HEK293 (cell line): ENCODE measurements around the gene OR7G2.
A peak's percentile ranks its signal among the peaks of the same experiment; 100 is the strongest.

Experiments
- CTCF ChIA-PET: fragments of 350-600 bp; formaldehyde crosslinking; extraction: SDS; loops from one replicate; lab custom pipeline; 2021; ENCODE audit warnings: antibody characterized with exemption; lab: Yijun Ruan, JAX
- POLR2A ChIA-PET: fragments of 300-600 bp; formaldehyde crosslinking; extraction: SDS; loops from one replicate; lab custom pipeline; 2020; ENCODE audit warnings: antibody characterized with exemption, inconsistent platforms; lab: Yijun Ruan, JAX
- H3K27ac ChIP-seq: fragments of 200-500 bp; sonication (Bioruptor generic); 2 replicates; pipeline ENCODE4 v1.5.1; 2014; ENCODE audit warnings: low read depth, low read length, control low read depth, inconsistent platforms; ENCODE audit errors: extremely low read depth
- H3K36me3 ChIP-seq, 2 experiments: fragments of 200-500 bp in 1 of 2; sonication (Bioruptor generic) in 1 of 2; 1 replicate in 1 of 2; 2 replicates in 1 of 2; pipeline ENCODE4 v1.5.1; 2014 to 2017; ENCODE audit warnings: inconsistent platforms in 2 of 2, low read length in 2 of 2; ENCODE audit not compliant: control insufficient read depth in 2 of 2, insufficient read depth in 1 of 2
- H3K4me1 ChIP-seq: fragments of 200-500 bp; sonication (Bioruptor generic); 2 replicates; pipeline ENCODE4 v1.5.1; 2014; ENCODE audit warnings: mild to moderate bottlenecking, low read length, inconsistent platforms; ENCODE audit not compliant: control insufficient read depth, insufficient read depth
- H3K4me3 ChIP-seq: 2 replicates; pipeline ENCODE4 v1.5.1; 2011; ENCODE audit warnings: low read depth, mild to moderate bottlenecking, control low read depth, low read length, moderate library complexity
- H3K9me3 ChIP-seq: fragments of 200-500 bp; sonication (Bioruptor generic); 2 replicates; pipeline ENCODE4 v1.5.1; 2014; ENCODE audit warnings: low read depth, low read length, inconsistent platforms; ENCODE audit not compliant: control insufficient read depth, insufficient read depth
- BCL11B ChIP-seq: fragments of 450-650 bp; formaldehyde crosslinking; IDR thresholded peaks from 2 replicates; pipeline ENCODE4 v1.5.1; 2016; ENCODE audit warnings: low read depth, missing biosample characterization, missing genetic modification characterization
- EGR2 ChIP-seq: fragments of 450-650 bp; formaldehyde crosslinking; IDR thresholded peaks from 2 replicates; pipeline ENCODE4 v1.5.1; 2016; ENCODE audit warnings: low read depth, missing biosample characterization, missing genetic modification characterization
- FEZF1 ChIP-seq: fragments of 450-650 bp; formaldehyde crosslinking; IDR thresholded peaks from 2 replicates; pipeline ENCODE4 v1.5.1; 2016; ENCODE audit warnings: missing biosample characterization, missing genetic modification characterization
- GLI2 ChIP-seq: fragments of 450-650 bp; formaldehyde crosslinking; IDR thresholded peaks from 2 replicates; pipeline ENCODE4; 2017; ENCODE audit warnings: missing biosample characterization, missing genetic modification characterization, low read depth, borderline replicate concordance
- REPIN1 ChIP-seq: fragments of 450-650 bp; formaldehyde crosslinking; IDR thresholded peaks from 2 replicates; pipeline ENCODE4 v1.5.1; 2017; ENCODE audit warnings: missing biosample characterization, missing genetic modification characterization, low read depth
- WT1 ChIP-seq: fragments of 450-650 bp; formaldehyde crosslinking; IDR thresholded peaks from 2 replicates; pipeline ENCODE4 v1.5.1; 2016; ENCODE audit warnings: missing biosample characterization, missing genetic modification characterization
- ZBTB1 ChIP-seq: fragments of 450-650 bp; formaldehyde crosslinking; IDR thresholded peaks from 2 replicates; pipeline ENCODE4 v1.5.1; 2016; ENCODE audit warnings: missing biosample characterization, missing genetic modification characterization
- ZBTB21 ChIP-seq: fragments of 450-650 bp; formaldehyde crosslinking; IDR thresholded peaks from 2 replicates; pipeline ENCODE4 v1.5.1; 2017; ENCODE audit warnings: missing biosample characterization, missing genetic modification characterization
- ZFHX2 ChIP-seq: fragments of 450-650 bp; formaldehyde crosslinking; conservative IDR thresholded peaks from 2 replicates; pipeline ENCODE4 v1.5.1; 2016; ENCODE audit warnings: missing biosample characterization, missing genetic modification characterization
- ZIC2 ChIP-seq: fragments of 450-650 bp; formaldehyde crosslinking; IDR thresholded peaks from 2 replicates; pipeline ENCODE4 v1.5.1; 2016; ENCODE audit warnings: missing biosample characterization, missing genetic modification characterization
- ZNF223 ChIP-seq: fragments of 450-650 bp; formaldehyde crosslinking; IDR thresholded peaks from 2 replicates; pipeline ENCODE4 v1.5.1; 2016; ENCODE audit warnings: missing biosample characterization, missing genetic modification characterization
- ZNF311 ChIP-seq: fragments of 450-650 bp; formaldehyde crosslinking; IDR thresholded peaks from 2 replicates; pipeline ENCODE4 v1.5.1; 2017; ENCODE audit warnings: missing biosample characterization, missing genetic modification characterization, borderline replicate concordance
- ZNF335 ChIP-seq: fragments of 450-650 bp; formaldehyde crosslinking; conservative IDR thresholded peaks from 2 replicates; pipeline ENCODE4 v1.5.1; 2016; ENCODE audit warnings: missing biosample characterization, missing genetic modification characterization
- ZNF501 ChIP-seq: fragments of 450-650 bp; formaldehyde crosslinking; IDR thresholded peaks from 2 replicates; pipeline ENCODE4 v1.5.1; 2016; ENCODE audit warnings: missing biosample characterization, missing genetic modification characterization
- ZNF558 ChIP-seq: fragments of 450-650 bp; formaldehyde crosslinking; IDR thresholded peaks from 2 replicates; pipeline ENCODE4 v1.5.1; 2016; ENCODE audit warnings: missing biosample characterization, missing genetic modification characterization
- ZNF747 ChIP-seq: fragments of 450-650 bp; formaldehyde crosslinking; IDR thresholded peaks from 2 replicates; pipeline ENCODE4 v1.5.1; 2016; ENCODE audit warnings: missing biosample characterization, missing genetic modification characterization
- TF ChIP-seq, protein P1 (sequence below): fragments of 450-650 bp; formaldehyde crosslinking; IDR thresholded peaks from 2 replicates; pipeline ENCODE4 v1.5.1; 2016; ENCODE audit warnings: missing biosample characterization, missing genetic modification characterization
- TF ChIP-seq, protein P2 (sequence below): fragments of 450-650 bp; formaldehyde crosslinking; IDR thresholded peaks from 2 replicates; pipeline ENCODE4 v1.5.1; 2016; ENCODE audit warnings: missing biosample characterization, missing genetic modification characterization
- TF ChIP-seq, protein P3 (sequence below): fragments of 450-650 bp; formaldehyde crosslinking; IDR thresholded peaks from 2 replicates; pipeline ENCODE4 v1.5.1; 2017; ENCODE audit warnings: missing biosample characterization, missing genetic modification characterization
- TF ChIP-seq, protein P4 (sequence below): fragments of 450-650 bp; formaldehyde crosslinking; IDR thresholded peaks from 2 replicates; pipeline ENCODE4 v1.5.1; 2016; ENCODE audit warnings: missing biosample characterization, missing genetic modification characterization
- TF ChIP-seq, protein P5 (sequence below): fragments of 450-650 bp; IDR thresholded peaks from 2 replicates; pipeline ENCODE4 v1.5.1; 2018; ENCODE audit warnings: missing biosample characterization, missing genetic modification characterization

OR7G2 gene

DNA sequence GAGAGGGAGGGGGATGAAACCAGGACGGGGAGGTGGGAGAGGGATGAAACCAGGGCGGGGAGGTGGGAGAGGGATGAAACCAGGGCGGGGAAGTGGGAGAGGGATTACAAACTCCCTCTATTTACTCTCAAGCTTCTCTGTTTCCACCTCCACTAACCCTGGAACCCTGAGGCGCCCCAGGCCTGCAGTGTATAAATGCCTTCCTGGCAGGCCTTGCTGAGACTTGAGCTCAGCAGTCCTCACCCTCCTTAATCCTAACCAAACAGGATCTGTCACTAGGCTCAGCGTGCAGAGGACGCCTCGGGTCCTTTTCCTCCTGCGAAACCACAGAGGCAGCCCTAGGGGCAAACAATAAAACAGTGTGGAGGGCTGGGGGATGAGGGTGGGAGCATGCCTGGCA is 52.5 kb downstream of the OR7G2 start:
- CTCF ChIA-PET: interaction anchor here (0.6 to 0.7 kb wide), 2 partner anchors 11 to 18 kb away, joined by 3 read pairs; no protein-coding TSS in a partner anchor
- POLR2A ChIA-PET: interaction anchor here (0.6 kb wide), 1 partner anchor 362 kb away, joined by 3 read pairs; no protein-coding TSS in a partner anchor
- Histone ChIP-seq H3K36me3 (no peaks in the 10 kb centered on the region), H3K4me3 (no peak overlapping the region), H3K9me3 (no peaks in the 10 kb centered on the region), H3K27ac (no peak overlapping the region), H3K4me1 (no peaks in the 10 kb centered on the region)
- TF ChIP-seq ZBTB21 (no peak), WT1 (tag by site-specific recombination) (peak; percentile 76), ZNF558 (no peak), ZNF311 (tag by site-specific recombination) (no peak), EGR2 (tag by site-specific recombination) (peak; percentile 53; the same call in 1 of the 2 replicates), ZFHX2 (tag by site-specific recombination) (0 out of 2 replicates have a peak, but pooled peaks have one; percentile 9), ZNF501 (tag by site-specific recombination) (no peak), ZNF223 (tag by site-specific recombination) (no peak), GLI2 (no peak), ZNF747 (tag by site-specific recombination) (no peak), ZNF335 (tag by site-specific recombination) (no peak), ZBTB1 (no peak), REPIN1 (tag by site-specific recombination) (no peak), FEZF1 (tag by site-specific recombination) (no peak), BCL11B (no peak), ZIC2 (tag by site-specific recombination) (peak; percentile 99)
- TF ChIP-seq, protein P1, sequence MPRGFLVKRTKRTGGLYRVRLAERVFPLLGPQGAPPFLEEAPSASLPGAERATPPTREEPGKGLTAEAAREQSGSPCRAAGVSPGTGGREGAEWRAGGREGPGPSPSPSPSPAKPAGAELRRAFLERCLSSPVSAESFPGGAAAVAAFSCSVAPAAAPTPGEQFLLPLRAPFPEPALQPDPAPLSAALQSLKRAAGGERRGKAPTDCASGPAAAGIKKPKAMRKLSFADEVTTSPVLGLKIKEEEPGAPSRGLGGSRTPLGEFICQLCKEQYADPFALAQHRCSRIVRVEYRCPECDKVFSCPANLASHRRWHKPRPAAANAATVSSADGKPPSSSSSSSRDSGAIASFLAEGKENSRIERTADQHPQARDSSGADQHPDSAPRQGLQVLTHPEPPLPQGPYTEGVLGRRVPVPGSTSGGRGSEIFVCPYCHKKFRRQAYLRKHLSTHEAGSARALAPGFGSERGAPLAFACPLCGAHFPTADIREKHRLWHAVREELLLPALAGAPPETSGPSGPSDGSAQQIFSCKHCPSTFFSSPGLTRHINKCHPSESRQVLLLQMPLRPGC (tag by site-specific recombination): no peak
- TF ChIP-seq, protein P2, sequence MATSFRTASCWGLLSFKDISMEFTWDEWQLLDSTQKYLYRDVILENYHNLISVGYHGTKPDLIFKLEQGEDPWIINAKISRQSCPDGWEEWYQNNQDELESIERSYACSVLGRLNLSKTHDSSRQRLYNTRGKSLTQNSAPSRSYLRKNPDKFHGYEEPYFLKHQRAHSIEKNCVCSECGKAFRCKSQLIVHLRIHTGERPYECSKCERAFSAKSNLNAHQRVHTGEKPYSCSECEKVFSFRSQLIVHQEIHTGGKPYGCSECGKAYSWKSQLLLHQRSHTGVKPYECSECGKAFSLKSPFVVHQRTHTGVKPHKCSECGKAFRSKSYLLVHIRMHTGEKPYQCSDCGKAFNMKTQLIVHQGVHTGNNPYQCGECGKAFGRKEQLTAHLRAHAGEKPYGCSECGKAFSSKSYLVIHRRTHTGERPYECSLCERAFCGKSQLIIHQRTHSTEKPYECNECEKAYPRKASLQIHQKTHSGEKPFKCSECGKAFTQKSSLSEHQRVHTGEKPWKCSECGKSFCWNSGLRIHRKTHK: no peak
- TF ChIP-seq, protein P3, sequence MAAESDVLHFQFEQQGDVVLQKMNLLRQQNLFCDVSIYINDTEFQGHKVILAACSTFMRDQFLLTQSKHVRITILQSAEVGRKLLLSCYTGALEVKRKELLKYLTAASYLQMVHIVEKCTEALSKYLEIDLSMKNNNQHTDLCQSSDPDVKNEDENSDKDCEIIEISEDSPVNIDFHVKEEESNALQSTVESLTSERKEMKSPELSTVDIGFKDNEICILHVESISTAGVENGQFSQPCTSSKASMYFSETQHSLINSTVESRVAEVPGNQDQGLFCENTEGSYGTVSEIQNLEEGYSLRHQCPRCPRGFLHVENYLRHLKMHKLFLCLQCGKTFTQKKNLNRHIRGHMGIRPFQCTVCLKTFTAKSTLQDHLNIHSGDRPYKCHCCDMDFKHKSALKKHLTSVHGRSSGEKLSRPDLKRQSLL (tag by site-specific recombination): no peak
- TF ChIP-seq, protein P4, sequence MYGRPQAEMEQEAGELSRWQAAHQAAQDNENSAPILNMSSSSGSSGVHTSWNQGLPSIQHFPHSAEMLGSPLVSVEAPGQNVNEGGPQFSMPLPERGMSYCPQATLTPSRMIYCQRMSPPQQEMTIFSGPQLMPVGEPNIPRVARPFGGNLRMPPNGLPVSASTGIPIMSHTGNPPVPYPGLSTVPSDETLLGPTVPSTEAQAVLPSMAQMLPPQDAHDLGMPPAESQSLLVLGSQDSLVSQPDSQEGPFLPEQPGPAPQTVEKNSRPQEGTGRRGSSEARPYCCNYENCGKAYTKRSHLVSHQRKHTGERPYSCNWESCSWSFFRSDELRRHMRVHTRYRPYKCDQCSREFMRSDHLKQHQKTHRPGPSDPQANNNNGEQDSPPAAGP (tag by site-specific recombination): peak; percentile 49; the same call in 1 of the 2 replicates
- TF ChIP-seq, protein P5, sequence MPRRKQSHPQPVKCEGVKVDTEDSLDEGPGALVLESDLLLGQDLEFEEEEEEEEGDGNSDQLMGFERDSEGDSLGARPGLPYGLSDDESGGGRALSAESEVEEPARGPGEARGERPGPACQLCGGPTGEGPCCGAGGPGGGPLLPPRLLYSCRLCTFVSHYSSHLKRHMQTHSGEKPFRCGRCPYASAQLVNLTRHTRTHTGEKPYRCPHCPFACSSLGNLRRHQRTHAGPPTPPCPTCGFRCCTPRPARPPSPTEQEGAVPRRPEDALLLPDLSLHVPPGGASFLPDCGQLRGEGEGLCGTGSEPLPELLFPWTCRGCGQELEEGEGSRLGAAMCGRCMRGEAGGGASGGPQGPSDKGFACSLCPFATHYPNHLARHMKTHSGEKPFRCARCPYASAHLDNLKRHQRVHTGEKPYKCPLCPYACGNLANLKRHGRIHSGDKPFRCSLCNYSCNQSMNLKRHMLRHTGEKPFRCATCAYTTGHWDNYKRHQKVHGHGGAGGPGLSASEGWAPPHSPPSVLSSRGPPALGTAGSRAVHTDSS (tag by site-specific recombination): no peak
